ENCODE measurements around the gene DCAF11. TPM values are rescaled to one million over a fixed set of nuclear protein-coding genes. Genes with fewer than 3 reads are reported as not detected.

Gene DCAF11
- total RNA-seq, 1 donor from 2014 or later, result 30.7 TPM

- H3K27ac Mint-ChIP-seq (ENCODE audit: unreplicated experiment), result no peak overlapping the region
- H3K9me3 Mint-ChIP-seq (ENCODE audit: low read depth), result no peaks in the 10 kb centered on the region
- peaks cover 10% of the 10 kb centered on the region for H3K4me1 Mint-ChIP-seq (ENCODE audit: low read depth)
- TF ChIP-seq CTCF (IDR thresholded peaks at IDR 0.05), result no peak
- peaks cover 6% of the 10 kb centered on the region for H3K27me3 Mint-ChIP-seq (ENCODE audit: low read depth)
- no peak overlapping the region for H3K4me3 Mint-ChIP-seq (ENCODE audit: unreplicated experiment)
- DNase-seq (ENCODE audit: low spot score), result no peak
- no peaks in the 10 kb centered on the region for H3K36me3 Mint-ChIP-seq (ENCODE audit: low read depth)
Observed at GRCh38 chr14:24088095-24088494, 26.5 kb upstream of the DCAF11 start.

GRCh38 chr14:24089890-24090289, 24.7 kb upstream of the DCAF11 start:
- Mint-ChIP-seq H3K36me3 (ENCODE audit: low read depth) (no peaks in the 10 kb centered on the region), H3K27me3 (ENCODE audit: low read depth) (peaks cover 4% of the 10 kb centered on the region), H3K4me1 (ENCODE audit: low read depth) (peaks cover 17% of the 10 kb centered on the region), H3K9me3 (ENCODE audit: low read depth) (no peaks in the 10 kb centered on the region), H3K4me3 (ENCODE audit: unreplicated experiment) (no peak overlapping the region), H3K27ac (ENCODE audit: unreplicated experiment) (no peak overlapping the region)
- TF ChIP-seq CTCF (IDR thresholded peaks at IDR 0.05), result no peak
- no peak for DNase-seq (ENCODE audit: low spot score)

- no peak overlapping the region for H3K4me3 Mint-ChIP-seq (ENCODE audit: unreplicated experiment)
- TF ChIP-seq CTCF (IDR thresholded peaks at IDR 0.05), result no peak
- peaks cover under 1% of the 10 kb centered on the region for H3K27me3 Mint-ChIP-seq (ENCODE audit: low read depth)
- no peaks in the 10 kb centered on the region for H3K9me3 Mint-ChIP-seq (ENCODE audit: low read depth)
- peaks cover 10% of the 10 kb centered on the region for H3K36me3 Mint-ChIP-seq (ENCODE audit: low read depth)
- H3K27ac Mint-ChIP-seq (ENCODE audit: unreplicated experiment), result no peak overlapping the region
- H3K4me1 Mint-ChIP-seq (ENCODE audit: low read depth), result peaks cover 35% of the 10 kb centered on the region
- no peak for DNase-seq (ENCODE audit: low spot score)
Observed at GRCh38 chr14:24092110-24092504, 22.5 kb upstream of the DCAF11 start.

GRCh38 chr14:24092505-24093206, 21.9 kb upstream of the DCAF11 start:
- no peak for DNase-seq (ENCODE audit: low spot score)
- no peak for TF ChIP-seq CTCF (IDR thresholded peaks at IDR 0.05)
- H3K27ac Mint-ChIP-seq (ENCODE audit: unreplicated experiment), result peak overlapping the region; percentile 97
- peaks cover 35% of the 10 kb centered on the region for H3K4me1 Mint-ChIP-seq (ENCODE audit: low read depth)
- no peaks in the 10 kb centered on the region for H3K9me3 Mint-ChIP-seq (ENCODE audit: low read depth)
- H3K36me3 Mint-ChIP-seq (ENCODE audit: low read depth), result peaks cover 10% of the 10 kb centered on the region
- no peaks in the 10 kb centered on the region for H3K27me3 Mint-ChIP-seq (ENCODE audit: low read depth)
- no peak overlapping the region for H3K4me3 Mint-ChIP-seq (ENCODE audit: unreplicated experiment)

- DNase-seq (ENCODE audit: low spot score), result no peak
- Mint-ChIP-seq H3K4me3 (ENCODE audit: unreplicated experiment) (peak overlapping the region; percentile 99), H3K27ac (ENCODE audit: unreplicated experiment) (peak overlapping the region; percentile 97), H3K36me3 (ENCODE audit: low read depth) (peaks cover 10% of the 10 kb centered on the region), H3K27me3 (ENCODE audit: low read depth) (no peaks in the 10 kb centered on the region), H3K9me3 (ENCODE audit: low read depth) (no peaks in the 10 kb centered on the region), H3K4me1 (ENCODE audit: low read depth) (peaks cover 35% of the 10 kb centered on the region)
- TF ChIP-seq CTCF (IDR thresholded peaks at IDR 0.05), result no peak
Observed at GRCh38 chr14:24093207-24093900, 21.2 kb upstream of the DCAF11 start.

Measured in chondrocyte (in vitro differentiated cells).